ENCODE data around the gene RPF1. TPM values are rescaled to one million over a fixed set of nuclear protein-coding genes. Genes with fewer than 3 reads are reported as not detected.
A peak's percentile ranks its signal among the peaks of the same experiment; 100 is the strongest.

Gene RPF1
- polyA plus RNA-seq, 4 donors = 24.3 to 41.1 (median 32.9) TPM

DNA sequence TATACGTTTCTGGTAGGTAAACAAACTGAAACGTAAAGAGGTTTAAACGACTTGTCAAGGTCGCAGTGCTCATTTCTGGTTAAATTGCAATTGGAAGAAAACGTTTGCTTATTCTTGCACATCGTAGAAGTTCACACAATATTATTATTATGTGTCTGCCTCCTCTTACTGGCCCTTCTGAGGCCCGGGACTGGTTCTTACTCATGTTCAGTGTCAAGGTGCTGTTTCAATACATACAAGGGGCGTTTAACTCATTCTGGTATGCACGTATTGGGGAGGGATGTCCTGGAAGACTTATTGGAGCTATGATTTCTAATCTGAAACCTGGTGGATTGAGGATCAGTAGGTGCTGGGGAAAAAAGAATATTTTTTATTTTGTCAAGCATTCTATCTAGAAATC, 932 bp downstream of the RPF1 start:
- 2 to 3% (median 3%) methylated on average over 9 of the region's 9 CpGs for WGBS, 3 donors
- DNase-seq = peak in 1 of 2 donors; percentile 13
- peak overlapping the region in 1 of 3 donors; percentile 92 for H3K27ac ChIP-seq (ENCODE audit: low read depth in 1 of 3, low read length in 2 of 3)

DNA sequence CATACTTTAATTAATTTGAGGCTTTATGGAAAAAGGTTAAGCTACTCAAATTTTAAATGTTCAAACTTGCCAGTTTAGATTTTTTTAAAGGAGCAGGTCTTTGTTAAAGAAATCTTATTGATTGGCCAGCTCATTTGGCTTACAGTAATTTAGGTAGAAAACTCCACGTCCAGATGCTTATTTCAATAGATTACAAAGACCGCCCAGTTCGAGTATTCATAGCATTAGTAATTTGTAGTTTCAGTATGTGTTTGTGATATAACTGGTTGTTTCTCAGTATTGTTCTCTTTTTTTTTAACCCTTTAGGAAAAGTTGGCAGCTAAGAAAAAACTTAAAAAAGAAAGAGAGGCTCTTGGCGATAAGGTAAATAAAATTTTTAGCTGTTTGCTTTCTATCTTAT, 1.6 kb downstream of the RPF1 start:
- DNase-seq (no peak), FAIRE-seq (no peak)
- Histone ChIP-seq H3K27me3 (ENCODE audit: control insufficient read depth in 3 of 3, insufficient read depth in 3 of 3, low read length in 3 of 3) (peaks cover 0 to 9% (median 0%) of the 10 kb centered on the region in 3 donors), H3K4me1 (ENCODE audit: control insufficient read depth in 3 of 3, insufficient read depth in 2 of 3, low read depth in 1 of 3, low read length in 2 of 3) (peaks cover 3 to 4% (median 3%) of the 10 kb centered on the region in 3 donors), H3K9me3 (ENCODE audit: control insufficient read depth in 2 of 2, insufficient read depth in 1 of 2, low read depth in 1 of 2, low read length in 1 of 2) (peaks cover 0 to 14% of the 10 kb centered on the region in 2 donors), H3K36me3 (ENCODE audit: control insufficient read depth in 3 of 3, insufficient read depth in 2 of 3, low read depth in 1 of 3, low read length in 3 of 3) (peaks cover 0 to 16% (median 2%) of the 10 kb centered on the region in 3 donors), H3K4me3 (ENCODE audit: low read depth in 1 of 3, low read length in 3 of 3) (peak overlapping the region in 1 of 3 donors; percentile 84), H3K27ac (ENCODE audit: low read depth in 1 of 3, low read length in 2 of 3) (no peak overlapping the region)
- WGBS, 3 donors = 58 to 73% (median 69%) methylated on average over 4 of the region's 4 CpGs

More for the DNA sequence above, 932 bp downstream of the RPF1 start:
- H3K36me3 ChIP-seq (ENCODE audit: control insufficient read depth in 3 of 3, insufficient read depth in 2 of 3, low read depth in 1 of 3, low read length in 3 of 3) = peaks cover 0 to 12% (median 2%) of the 10 kb centered on the region in 3 donors
- H3K4me1 ChIP-seq (ENCODE audit: control insufficient read depth in 3 of 3, insufficient read depth in 2 of 3, low read depth in 1 of 3, low read length in 2 of 3) = peaks cover 3 to 4% (median 3%) of the 10 kb centered on the region in 3 donors
- H3K4me3 ChIP-seq (ENCODE audit: low read depth in 1 of 3, low read length in 3 of 3) = peak overlapping the region; percentile 82 to 87 (median 84)
- peaks cover 0 to 11% (median 0%) of the 10 kb centered on the region in 3 donors for H3K27me3 ChIP-seq (ENCODE audit: control insufficient read depth in 3 of 3, insufficient read depth in 3 of 3, low read length in 3 of 3)
- peaks cover 0 to 14% of the 10 kb centered on the region in 2 donors for H3K9me3 ChIP-seq (ENCODE audit: control insufficient read depth in 2 of 2, insufficient read depth in 1 of 2, low read depth in 1 of 2, low read length in 1 of 2)
- no peak for FAIRE-seq

DNA sequence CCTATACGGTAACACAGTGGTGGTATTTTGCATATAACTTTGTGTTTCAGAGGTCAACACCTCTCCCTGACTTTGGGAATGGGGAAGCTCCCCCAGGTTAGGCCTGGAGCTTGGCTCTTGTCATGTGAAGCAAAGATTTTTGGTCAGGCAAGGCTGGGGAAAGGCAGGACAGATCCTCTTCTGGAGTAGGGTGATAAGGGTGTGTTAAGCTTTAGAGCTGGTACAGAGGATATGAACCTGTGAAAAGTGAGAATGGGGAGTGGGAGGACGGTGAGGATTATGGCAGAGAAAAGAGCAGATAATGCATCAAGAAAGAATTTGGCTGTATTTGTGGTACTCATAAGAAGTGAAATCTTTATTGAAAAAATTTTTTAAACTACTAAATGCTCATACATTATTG, 2.3 kb downstream of the RPF1 start:
- FAIRE-seq (no peak), DNase-seq (no peak)
- H3K4me3 ChIP-seq (ENCODE audit: low read depth in 1 of 3, low read length in 3 of 3) = no peak overlapping the region
- H3K27ac ChIP-seq (ENCODE audit: low read depth in 1 of 3, low read length in 2 of 3) = no peak overlapping the region
- peaks cover 3 to 4% (median 3%) of the 10 kb centered on the region in 3 donors for H3K4me1 ChIP-seq (ENCODE audit: control insufficient read depth in 3 of 3, insufficient read depth in 2 of 3, low read depth in 1 of 3, low read length in 2 of 3)
- 85 to 94% (median 86%) methylated on average over 2 of the region's 2 CpGs for WGBS, 3 donors
- peaks cover 0 to 9% (median 0%) of the 10 kb centered on the region in 3 donors for H3K27me3 ChIP-seq (ENCODE audit: control insufficient read depth in 3 of 3, insufficient read depth in 3 of 3, low read length in 3 of 3)
- H3K36me3 ChIP-seq (ENCODE audit: control insufficient read depth in 3 of 3, insufficient read depth in 2 of 3, low read depth in 1 of 3, low read length in 3 of 3) = peaks cover 2 to 16% (median 3%) of the 10 kb centered on the region in 3 donors
- H3K9me3 ChIP-seq (ENCODE audit: control insufficient read depth in 2 of 2, insufficient read depth in 1 of 2, low read depth in 1 of 2, low read length in 1 of 2) = peaks cover 0 to 14% of the 10 kb centered on the region in 2 donors

DNA sequence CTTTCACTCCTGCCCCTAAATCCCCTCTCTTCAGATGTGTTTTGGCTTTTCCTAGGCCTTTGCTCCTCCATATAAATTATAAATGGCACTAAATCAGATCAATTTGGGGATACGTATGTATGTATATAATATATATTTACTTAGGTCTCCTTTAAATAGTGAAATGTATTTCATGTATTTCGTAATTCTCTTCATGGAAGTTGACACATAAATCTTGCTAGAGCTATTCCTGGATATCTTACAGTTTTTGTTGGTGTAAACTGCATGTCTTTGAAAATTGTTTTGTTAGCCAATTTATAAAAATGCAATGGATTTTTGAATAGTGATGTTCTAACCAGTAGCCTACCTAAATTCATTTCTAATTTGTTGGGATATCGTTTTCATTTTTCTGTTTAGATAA, 9.0 kb downstream of the RPF1 start:
- Histone ChIP-seq H3K4me3 (ENCODE audit: low read depth in 1 of 3, low read length in 3 of 3) (no peak overlapping the region), H3K27me3 (ENCODE audit: control insufficient read depth in 3 of 3, insufficient read depth in 3 of 3, low read length in 3 of 3) (no peaks in the 10 kb centered on the region), H3K36me3 (ENCODE audit: control insufficient read depth in 3 of 3, insufficient read depth in 2 of 3, low read depth in 1 of 3, low read length in 3 of 3) (peaks cover 15 to 23% (median 17%) of the 10 kb centered on the region in 3 donors), H3K9me3 (ENCODE audit: control insufficient read depth in 2 of 2, insufficient read depth in 1 of 2, low read depth in 1 of 2, low read length in 1 of 2) (no peaks in the 10 kb centered on the region), H3K4me1 (ENCODE audit: control insufficient read depth in 3 of 3, insufficient read depth in 2 of 3, low read depth in 1 of 3, low read length in 2 of 3) (no peaks in the 10 kb centered on the region), H3K27ac (ENCODE audit: low read depth in 1 of 3, low read length in 2 of 3) (no peak overlapping the region)
- FAIRE-seq (no peak), DNase-seq (no peak)
- WGBS, 3 donors = 67 to 95% (median 77%) methylated on average over 3 of the region's 3 CpGs

DNA sequence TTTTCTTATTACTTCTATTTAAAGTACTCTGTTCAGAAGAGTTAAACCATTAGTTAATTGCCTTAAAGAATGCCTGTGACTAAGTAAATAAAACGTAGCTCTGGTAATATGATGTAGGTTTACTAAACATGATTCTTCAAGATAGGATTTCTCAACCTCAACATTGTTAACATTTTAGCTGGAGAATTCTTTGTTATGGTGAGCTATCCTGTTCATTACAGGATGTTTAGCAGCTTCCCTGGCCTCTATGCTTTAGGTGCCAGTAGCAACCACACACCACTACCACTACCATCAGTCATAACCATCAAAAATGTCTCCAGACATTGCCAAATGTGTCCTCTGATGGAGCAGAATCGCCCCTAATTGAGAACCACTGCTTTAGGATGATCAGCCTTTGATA, 10.7 kb downstream of the RPF1 start:
- WGBS, 3 donors = 93 to 95% (median 95%) methylated on average over 2 of the region's 2 CpGs
- no peaks in the 10 kb centered on the region for H3K4me1 ChIP-seq (ENCODE audit: control insufficient read depth in 3 of 3, insufficient read depth in 2 of 3, low read depth in 1 of 3, low read length in 2 of 3)
- no peaks in the 10 kb centered on the region for H3K9me3 ChIP-seq (ENCODE audit: control insufficient read depth in 2 of 2, insufficient read depth in 1 of 2, low read depth in 1 of 2, low read length in 1 of 2)
- H3K27me3 ChIP-seq (ENCODE audit: control insufficient read depth in 3 of 3, insufficient read depth in 3 of 3, low read length in 3 of 3) = no peaks in the 10 kb centered on the region
- no peak overlapping the region for H3K27ac ChIP-seq (ENCODE audit: low read depth in 1 of 3, low read length in 2 of 3)
- peaks cover 14 to 20% (median 15%) of the 10 kb centered on the region in 3 donors for H3K36me3 ChIP-seq (ENCODE audit: control insufficient read depth in 3 of 3, insufficient read depth in 2 of 3, low read depth in 1 of 3, low read length in 3 of 3)
- FAIRE-seq (no peak), DNase-seq (no peak)
- no peak overlapping the region for H3K4me3 ChIP-seq (ENCODE audit: low read depth in 1 of 3, low read length in 3 of 3)

DNA sequence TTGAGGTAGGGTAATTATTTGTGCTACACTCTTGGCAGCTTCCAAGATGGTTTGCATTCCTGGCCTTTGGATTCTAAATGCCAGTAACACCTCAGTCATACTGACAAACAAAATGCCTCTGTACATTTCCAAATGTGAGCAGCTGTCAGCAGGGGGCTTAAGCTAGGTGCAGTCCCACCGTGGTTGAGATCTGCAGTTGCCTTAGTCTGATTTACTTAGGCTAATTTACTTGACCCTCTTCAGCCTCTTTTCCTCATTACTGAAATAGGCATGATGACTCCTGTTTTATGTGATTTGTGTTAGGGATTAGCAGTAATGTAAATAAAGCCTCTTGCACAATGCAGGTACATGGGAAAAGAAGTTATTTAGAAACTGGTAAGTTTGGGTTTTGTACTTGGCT, 13.7 kb downstream of the RPF1 start:
- Histone ChIP-seq H3K4me3 (ENCODE audit: low read depth in 1 of 3, low read length in 3 of 3) (no peak overlapping the region), H3K27me3 (ENCODE audit: control insufficient read depth in 3 of 3, insufficient read depth in 3 of 3, low read length in 3 of 3) (no peaks in the 10 kb centered on the region), H3K4me1 (ENCODE audit: control insufficient read depth in 3 of 3, insufficient read depth in 2 of 3, low read depth in 1 of 3, low read length in 2 of 3) (no peaks in the 10 kb centered on the region), H3K9me3 (ENCODE audit: control insufficient read depth in 2 of 2, insufficient read depth in 1 of 2, low read depth in 1 of 2, low read length in 1 of 2) (no peaks in the 10 kb centered on the region), H3K36me3 (ENCODE audit: control insufficient read depth in 3 of 3, insufficient read depth in 2 of 3, low read depth in 1 of 3, low read length in 3 of 3) (peaks cover 12 to 21% (median 20%) of the 10 kb centered on the region in 3 donors), H3K27ac (ENCODE audit: low read depth in 1 of 3, low read length in 2 of 3) (no peak overlapping the region)
- DNase-seq = no peak
- no peak for FAIRE-seq
- 71 to 89% (median 86%) methylated on average over 1 of the region's 1 CpG for WGBS, 3 donors

DNA sequence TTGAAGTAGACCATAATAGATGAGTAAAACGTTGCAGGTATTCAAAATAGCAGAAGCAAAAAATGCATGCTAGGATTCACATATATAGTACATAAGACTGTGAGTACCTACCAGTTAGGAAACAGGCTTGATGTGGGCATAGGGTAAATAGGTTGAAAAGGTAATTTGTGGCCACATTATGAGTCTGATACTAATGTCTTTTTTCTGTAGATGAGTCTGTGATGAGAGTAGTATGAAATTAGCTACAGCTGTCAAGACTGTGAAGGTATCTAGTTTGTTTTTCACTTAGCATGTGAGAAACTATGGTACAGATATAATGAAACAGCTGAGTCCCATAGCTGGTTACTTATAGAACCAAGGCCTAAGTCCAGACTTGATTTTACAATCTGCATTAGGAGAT, 14.7 kb downstream of the RPF1 start:
- Histone ChIP-seq H3K36me3 (ENCODE audit: control insufficient read depth in 3 of 3, insufficient read depth in 2 of 3, low read depth in 1 of 3, low read length in 3 of 3) (peaks cover 12 to 24% (median 21%) of the 10 kb centered on the region in 3 donors), H3K9me3 (ENCODE audit: control insufficient read depth in 2 of 2, insufficient read depth in 1 of 2, low read depth in 1 of 2, low read length in 1 of 2) (no peaks in the 10 kb centered on the region), H3K27ac (ENCODE audit: low read depth in 1 of 3, low read length in 2 of 3) (no peak overlapping the region), H3K4me1 (ENCODE audit: control insufficient read depth in 3 of 3, insufficient read depth in 2 of 3, low read depth in 1 of 3, low read length in 2 of 3) (no peaks in the 10 kb centered on the region), H3K4me3 (ENCODE audit: low read depth in 1 of 3, low read length in 3 of 3) (no peak overlapping the region), H3K27me3 (ENCODE audit: control insufficient read depth in 3 of 3, insufficient read depth in 3 of 3, low read length in 3 of 3) (no peaks in the 10 kb centered on the region)
- 62 to 73% (median 65%) methylated on average over 1 of the region's 1 CpG for WGBS, 3 donors
- FAIRE-seq (no peak), DNase-seq (no peak)

DNA sequence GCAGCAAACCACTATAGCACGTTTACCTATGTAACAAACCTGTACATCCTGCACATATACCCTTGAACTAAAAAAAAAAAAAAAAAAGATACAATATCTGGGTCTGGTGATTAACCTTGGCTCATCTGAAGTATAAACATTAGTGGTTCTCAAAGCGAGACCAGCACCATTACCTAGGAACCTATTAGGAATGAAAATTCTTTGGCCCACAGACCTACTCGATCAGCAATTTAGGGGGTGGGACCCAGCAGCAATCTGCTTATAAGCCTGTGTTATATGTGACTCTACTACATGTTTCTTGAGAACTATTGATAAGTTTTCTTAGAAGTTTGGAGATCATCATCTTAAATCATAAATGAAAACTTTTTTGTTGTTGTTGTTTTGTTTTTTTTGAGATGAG, 17.4 kb downstream of the RPF1 start:
- Histone ChIP-seq H3K27ac (ENCODE audit: low read depth in 1 of 3, low read length in 2 of 3) (no peak overlapping the region), H3K4me3 (ENCODE audit: low read depth in 1 of 3, low read length in 3 of 3) (no peak overlapping the region), H3K9me3 (ENCODE audit: control insufficient read depth in 2 of 2, insufficient read depth in 1 of 2, low read depth in 1 of 2, low read length in 1 of 2) (no peaks in the 10 kb centered on the region), H3K4me1 (ENCODE audit: control insufficient read depth in 3 of 3, insufficient read depth in 2 of 3, low read depth in 1 of 3, low read length in 2 of 3) (no peaks in the 10 kb centered on the region), H3K36me3 (ENCODE audit: control insufficient read depth in 3 of 3, insufficient read depth in 2 of 3, low read depth in 1 of 3, low read length in 3 of 3) (peaks cover 3 to 22% (median 16%) of the 10 kb centered on the region in 3 donors), H3K27me3 (ENCODE audit: control insufficient read depth in 3 of 3, insufficient read depth in 3 of 3, low read length in 3 of 3) (no peaks in the 10 kb centered on the region)
- FAIRE-seq (no peak), DNase-seq (no peak)
- 83 to 92% (median 90%) methylated on average over 3 of the region's 3 CpGs for WGBS, 3 donors

All from small intestine (tissue), 7 donors.